Common myeloid progenitor, CD34-positive (primary cell): Measurements from ENCODE around the gene SLC36A1.
"Not testable (repeated sequence)": the region's sequence is repeated elsewhere in the genome, so short reads cannot be mapped to it uniquely, and the experiment has no call there.

Experiments used
- CTCF ChIA-PET: fragments of 350-600 bp; sonication (Branson Sonifier 250); formaldehyde crosslinking; loops from one replicate; lab custom pipeline; 2021; ENCODE audit warnings: antibody characterized with exemption; lab: Charles Lee
- POLR2A ChIA-PET: fragments of 350-600 bp; sonication (Branson Sonifier 250); formaldehyde crosslinking; loops from one replicate; lab custom pipeline; 2021; ENCODE audit warnings: antibody characterized with exemption; lab: Charles Lee
- DNase-seq, 3 donors: peaks; one replicate each; pipeline versions ENCODE4 v3.0.0 to v3.0.0-alpha.2; 2013
- H3K27ac ChIP-seq, 2 experiments: 1 replicate in 1 of 2; 2 replicates in 1 of 2; pipeline ENCODE4 v1.7.0; 2013; ENCODE audit warnings: inconsistent platforms in 2 of 2, low read length in 2 of 2, mild to moderate bottlenecking in 2 of 2, low read depth in 1 of 2, moderate library complexity in 1 of 2; ENCODE audit not compliant: severe bottlenecking in 2 of 2, insufficient read depth in 1 of 2, poor library complexity in 1 of 2
- H3K27me3 ChIP-seq, 5 experiments: replicated peaks in 2 of 5; 1 replicate in 3 of 5; 2 replicates in 2 of 5; pipeline versions ENCODE4 v1.6.1 to v1.7.0; 2013; ENCODE audit warnings: low read length in 4 of 5, mild to moderate bottlenecking in 2 of 5, moderate library complexity in 2 of 5, inconsistent platforms in 1 of 5; ENCODE audit not compliant: insufficient read depth in 5 of 5, control insufficient read depth in 4 of 5
- H3K36me3 ChIP-seq, 4 experiments: 1 replicate in 2 of 4; 2 replicates in 2 of 4; pipeline versions ENCODE4 v1.6.1 to v1.7.0; 2013; ENCODE audit warnings: low read length in 3 of 4, control low read depth in 1 of 4, mild to moderate bottlenecking in 1 of 4; ENCODE audit not compliant: control insufficient read depth in 4 of 4, insufficient read depth in 4 of 4
- H3K4me1 ChIP-seq, 4 experiments: 1 replicate in 3 of 4; 2 replicates in 1 of 4; pipeline versions ENCODE4 v1.6.1 to v1.7.1; 2013; ENCODE audit warnings: low read length in 3 of 4, mild to moderate bottlenecking in 3 of 4, control low read depth in 1 of 4, inconsistent platforms in 1 of 4, moderate library complexity in 1 of 4; ENCODE audit not compliant: control insufficient read depth in 4 of 4, insufficient read depth in 4 of 4; ENCODE audit errors: control extremely low read depth in 1 of 4
- H3K4me3 ChIP-seq, 7 experiments: 1 replicate in 4 of 7; 2 replicates in 3 of 7; pipeline versions ENCODE4 v1.5.1 to v1.7.0; 2013; ENCODE audit warnings: mild to moderate bottlenecking in 7 of 7, low read length in 6 of 7, moderate library complexity in 6 of 7, inconsistent platforms in 2 of 7, low read depth in 2 of 7, control low read depth in 1 of 7; ENCODE audit not compliant: insufficient read depth in 4 of 7, control insufficient read depth in 1 of 7; ENCODE audit errors: extremely low read depth in 1 of 7
- H3K9me3 ChIP-seq, 5 experiments: 1 replicate in 4 of 5; 2 replicates in 1 of 5; pipeline versions ENCODE4 v1.6.1 to v1.7.1; 2013; ENCODE audit warnings: low read length in 4 of 5, mild to moderate bottlenecking in 2 of 5, inconsistent platforms in 1 of 5, low read depth in 1 of 5, moderate library complexity in 1 of 5; ENCODE audit not compliant: control insufficient read depth in 4 of 5, insufficient read depth in 2 of 5; ENCODE audit errors: control extremely low read depth in 1 of 5
- WGBS: methylation state at CpG from one replicate; pipeline ENCODE4 v1.1.5; 2013; ENCODE audit not compliant: insufficient coverage; 5-methylcytosine and 5-hydroxymethylcytosine counted together

Gene SLC36A1

DNA sequence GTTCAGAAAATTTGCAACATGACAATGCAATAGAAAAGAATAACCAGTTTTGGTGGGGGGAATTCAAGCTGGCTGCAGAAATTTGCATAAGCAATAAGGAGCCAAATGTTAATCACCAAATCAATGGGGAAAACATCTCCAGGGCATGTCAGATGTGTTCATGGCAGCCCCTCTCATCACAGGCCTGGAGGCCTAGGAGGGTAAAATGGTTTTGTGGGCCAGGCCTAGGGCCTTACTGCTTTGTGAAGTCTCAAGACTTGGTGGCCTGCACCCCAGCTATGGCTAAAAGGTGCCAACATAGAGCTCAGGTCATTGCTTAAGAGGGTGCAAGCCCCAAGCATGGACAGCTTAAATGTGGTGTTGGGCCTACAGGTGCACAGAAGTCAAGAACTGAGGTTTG lies 29.7 kb upstream of the SLC36A1 start:
- ChIA-PET CTCF (no interaction called here), POLR2A (no interaction called here)
- Histone ChIP-seq H3K36me3 (no peaks in the 10 kb centered on the region), H3K4me1 (no peaks in the 10 kb centered on the region), H3K9me3 (peaks cover 0 to 17% (median 9%) of the 10 kb centered on the region in 5 experiments), H3K27me3 (no peaks in the 10 kb centered on the region), H3K27ac (no peak overlapping the region), H3K4me3 (no peak overlapping the region)
- no peak for DNase-seq

DNA sequence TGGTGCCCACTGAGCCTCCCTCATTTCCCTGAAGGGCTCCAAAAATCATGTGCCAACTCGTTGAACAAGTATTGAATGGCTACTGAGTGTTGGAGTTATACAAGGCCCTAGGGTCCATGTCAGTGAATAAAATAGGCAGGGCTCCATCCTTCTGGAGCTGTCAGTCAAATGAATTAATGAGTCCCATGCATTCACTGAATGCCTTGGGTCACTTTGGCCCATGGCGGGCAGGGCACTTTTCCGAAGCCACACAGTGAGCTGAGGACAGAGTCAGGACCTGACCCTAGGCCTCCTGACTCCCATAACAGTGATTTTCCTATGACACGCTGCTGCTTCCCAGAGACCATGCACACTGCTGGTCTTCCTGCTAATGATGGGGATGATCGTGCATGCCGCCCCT lies 27.3 kb upstream of the SLC36A1 start:
- ChIA-PET CTCF (no interaction called here), POLR2A (no interaction called here)
- no peak overlapping the region for H3K4me3 ChIP-seq
- peaks cover 0 to 17% (median 9%) of the 10 kb centered on the region in 5 experiments for H3K9me3 ChIP-seq
- no peak overlapping the region for H3K27ac ChIP-seq
- no peaks in the 10 kb centered on the region for H3K36me3 ChIP-seq
- peaks cover 0 to 6% (median 0%) of the 10 kb centered on the region in 5 experiments for H3K27me3 ChIP-seq
- 96% methylated on average over 5 of the region's 6 CpGs for WGBS
- no peak for DNase-seq
- H3K4me1 ChIP-seq, result no peaks in the 10 kb centered on the region

- POLR2A ChIA-PET, result interaction anchor here (0.6 kb wide), 1 partner anchor 856 kb away, joined by 3 read pairs; no protein-coding TSS in a partner anchor
- H3K36me3 ChIP-seq, result no peaks in the 10 kb centered on the region
- no peaks in the 10 kb centered on the region for H3K9me3 ChIP-seq
- CTCF ChIA-PET, result no interaction called here
- no peak overlapping the region for H3K27ac ChIP-seq
- no peak overlapping the region for H3K4me3 ChIP-seq
- H3K27me3 ChIP-seq, result peaks cover 0 to 9% (median 2%) of the 10 kb centered on the region in 5 experiments
- no peak for DNase-seq
- H3K4me1 ChIP-seq, result no peaks in the 10 kb centered on the region
- WGBS, result no CpG with 5 or more reads among the region's 8 CpGs
Observed at GRCh38 chr5:151424892-151425523, 22.4 kb upstream of the SLC36A1 start.

DNA sequence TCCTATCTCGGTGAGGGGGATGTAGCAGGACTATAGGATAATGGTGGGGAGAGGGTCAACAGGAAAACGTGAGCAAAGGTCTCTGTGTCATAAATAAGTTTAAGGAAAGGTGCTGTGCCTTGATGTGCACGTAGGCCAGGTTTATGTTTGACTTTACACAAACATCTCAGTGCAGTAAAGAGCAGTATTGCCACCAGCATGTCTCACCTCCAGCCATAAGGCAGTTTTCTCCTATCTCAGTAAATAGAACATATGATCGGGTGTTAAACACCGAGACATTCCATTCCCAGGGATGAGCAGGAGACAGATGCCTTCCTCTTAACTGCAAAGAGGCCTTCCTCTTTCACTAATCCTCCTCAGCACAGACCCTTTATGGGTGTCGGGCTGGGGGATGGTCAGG lies 21.1 kb upstream of the SLC36A1 start:
- POLR2A ChIA-PET, H3K27me3 ChIP-seq, CTCF ChIA-PET, H3K4me1 ChIP-seq, H3K36me3 ChIP-seq, DNase-seq, H3K27ac ChIP-seq, H3K9me3 ChIP-seq, H3K4me3 ChIP-seq: not testable (repeated sequence)
- WGBS, result 80% methylated on average over 3 of the region's 6 CpGs

DNA sequence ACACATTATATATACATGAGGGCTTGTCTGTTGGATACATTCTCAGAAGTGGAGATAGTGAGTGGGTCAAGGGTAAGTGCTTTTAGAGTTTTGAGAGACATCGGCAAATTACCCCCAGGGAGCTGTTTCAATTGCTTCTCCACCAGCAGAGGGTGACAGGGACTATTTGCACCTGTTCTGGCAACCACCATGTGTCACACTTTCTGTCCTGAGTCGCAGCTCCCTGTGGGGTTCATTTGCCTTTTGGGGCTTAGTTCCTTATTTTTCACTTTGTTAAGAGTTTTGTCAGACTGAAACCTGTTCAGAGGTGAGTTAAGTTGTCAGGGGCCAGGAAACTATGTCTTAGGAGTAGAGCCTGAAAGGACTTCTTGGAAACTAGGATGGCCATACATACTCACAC lies 20.1 kb upstream of the SLC36A1 start:
- H3K4me1 ChIP-seq, result no peaks in the 10 kb centered on the region
- ChIA-PET POLR2A (no interaction called here), CTCF (interaction anchor here (1.0 kb wide), 1 partner anchor 10 kb away, joined by 3 read pairs; no protein-coding TSS in a partner anchor)
- DNase-seq, result peak in 2 of 3 donors; percentile 6 to 10
- H3K27me3 ChIP-seq, result peaks cover 0 to 9% (median 2%) of the 10 kb centered on the region in 5 experiments
- no peaks in the 10 kb centered on the region for H3K9me3 ChIP-seq
- H3K27ac ChIP-seq, result no peak overlapping the region
- no peak overlapping the region for H3K4me3 ChIP-seq
- H3K36me3 ChIP-seq, result no peaks in the 10 kb centered on the region
- WGBS, result 88% methylated on average over 1 of the region's 2 CpGs

DNA sequence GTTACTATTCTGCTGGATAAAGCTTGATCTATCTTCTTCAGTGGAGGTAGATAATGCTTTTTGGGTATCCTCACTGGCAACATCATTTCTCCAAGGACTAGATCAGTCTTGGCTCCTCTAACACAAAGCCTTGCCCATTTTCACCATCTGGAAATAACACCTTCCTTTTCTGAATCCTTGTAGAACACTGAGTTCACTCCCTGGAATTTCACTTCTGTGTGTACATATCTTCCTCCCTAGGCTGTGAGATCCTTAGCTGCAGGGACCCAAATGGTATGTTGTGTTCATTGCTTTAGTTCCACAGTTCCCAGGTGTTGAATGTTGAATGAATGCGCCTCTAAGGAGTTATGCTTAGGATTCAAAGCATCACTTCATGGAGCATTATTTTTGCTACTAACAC lies 16.7 kb upstream of the SLC36A1 start:
- ChIA-PET POLR2A (no interaction called here), CTCF (interaction anchor here (1.1 kb wide), 1 partner anchor 12 kb away, joined by 3 read pairs; no protein-coding TSS in a partner anchor)
- peaks cover 0 to 2% (median 0%) of the 10 kb centered on the region in 5 experiments for H3K27me3 ChIP-seq
- no peak overlapping the region for H3K4me3 ChIP-seq
- H3K9me3 ChIP-seq, result peaks cover 0 to 1% (median 0%) of the 10 kb centered on the region in 5 experiments
- no peak overlapping the region for H3K27ac ChIP-seq
- H3K4me1 ChIP-seq, result no peaks in the 10 kb centered on the region
- no peaks in the 10 kb centered on the region for H3K36me3 ChIP-seq
- no peak for DNase-seq
- 100% methylated on average over 1 of the region's 1 CpG for WGBS

DNA sequence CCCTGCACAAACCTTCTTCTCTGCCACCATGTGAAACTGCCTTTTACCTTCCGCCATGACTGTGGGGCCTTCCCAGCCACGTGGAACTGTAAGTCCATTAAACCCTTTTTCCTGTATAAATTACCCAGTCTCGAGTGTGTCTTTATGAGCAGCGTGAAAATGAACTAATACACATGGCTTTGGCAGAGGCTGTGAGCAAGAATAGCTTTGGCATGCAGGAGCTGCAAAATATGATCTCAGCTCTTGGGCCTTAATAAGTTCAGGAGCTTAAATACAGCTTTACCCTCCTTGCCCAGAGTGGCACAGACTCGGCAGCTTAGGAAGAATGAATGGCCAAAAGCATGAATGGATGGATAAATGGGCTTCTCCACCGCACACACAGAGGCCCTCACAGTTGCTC lies 15.7 kb upstream of the SLC36A1 start:
- H3K27ac ChIP-seq, result no peak overlapping the region
- no peaks in the 10 kb centered on the region for H3K4me1 ChIP-seq
- DNase-seq, result no peak
- H3K4me3 ChIP-seq, result no peak overlapping the region
- peaks cover 0 to 2% (median 0%) of the 10 kb centered on the region in 5 experiments for H3K27me3 ChIP-seq
- peaks cover 0 to 1% (median 0%) of the 10 kb centered on the region in 5 experiments for H3K9me3 ChIP-seq
- 97% methylated on average over 4 of the region's 6 CpGs for WGBS
- CTCF ChIA-PET, result no interaction called here
- POLR2A ChIA-PET, result no interaction called here
- H3K36me3 ChIP-seq, result no peaks in the 10 kb centered on the region
